ENCODE results near the gene TM4SF1. TPM values are rescaled to one million over a fixed set of nuclear protein-coding genes. Genes with fewer than 3 reads are reported as not detected.

TM4SF1 gene
- total RNA-seq, 4 donors from 2014 or later = 15.2 to 55.3 (median 25.8) TPM

DNA sequence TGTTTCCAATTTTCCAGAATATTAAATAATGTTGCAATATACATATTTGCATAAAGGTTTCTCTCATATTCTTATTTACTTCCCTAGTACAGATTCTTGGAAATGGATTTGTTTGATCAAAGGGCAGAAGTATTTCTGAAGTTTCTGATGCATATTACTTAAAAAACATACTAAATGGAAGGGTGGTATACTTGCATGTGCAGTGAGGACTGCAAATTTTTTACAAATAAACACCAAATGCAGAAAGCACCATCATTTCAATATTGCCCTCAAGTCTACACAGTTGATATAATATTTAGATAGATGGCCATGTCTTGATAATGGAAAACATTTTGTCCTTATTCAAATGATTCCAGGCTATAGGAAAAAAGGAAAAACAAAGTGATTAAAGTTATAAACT, 56.3 kb downstream of the TM4SF1 start:
- no peak overlapping the region for H3K27ac ChIP-seq
- no peaks in the 10 kb centered on the region for H3K9me3 ChIP-seq
- H3K36me3 ChIP-seq = no peaks in the 10 kb centered on the region
- no peaks in the 10 kb centered on the region for H3K27me3 ChIP-seq
- H3K4me1 ChIP-seq = no peaks in the 10 kb centered on the region
- TF ChIP-seq POLR2A (IDR thresholded peaks at IDR 0.05) (no peak), CTCF (IDR thresholded peaks at IDR 0.05) (no peak)
- no peak overlapping the region for H3K4me3 ChIP-seq
- DNase-seq = no peak

GRCh38 chr3:149319750-149320149, 57.7 kb downstream of the TM4SF1 start:
- Histone ChIP-seq H3K9me3 (no peaks in the 10 kb centered on the region), H3K27ac (no peak overlapping the region), H3K36me3 (no peaks in the 10 kb centered on the region), H3K4me3 (no peak overlapping the region), H3K27me3 (no peaks in the 10 kb centered on the region), H3K4me1 (no peaks in the 10 kb centered on the region)
- TF ChIP-seq CTCF (IDR thresholded peaks at IDR 0.05) (no peak), POLR2A (IDR thresholded peaks at IDR 0.05) (no peak)
- no peak for DNase-seq

Other genes with a start within 250 kb of the TM4SF1 start
- gene HPS3, start 248.0 kb downstream of the TM4SF1 start, total RNA-seq = 10 to 100 TPM; 28.2 to 40.4 (median 32.6) TPM
- gene CP, start 155.8 kb downstream of the TM4SF1 start, total RNA-seq = 10 to 100 TPM in 3 of 4 donors, 1 to 10 TPM in 1; 4.7 to 37.8 (median 19.2) TPM
- gene TM4SF18, start 44.0 kb downstream of the TM4SF1 start, total RNA-seq = 1 to 10 TPM; 1.1 to 6.6 (median 3.3) TPM
- gene TM4SF4, start 97.0 kb upstream of the TM4SF1 start, total RNA-seq = 100 to 1,000 TPM in 3 of 4 donors, 1 to 10 TPM in 1; 1.7 to 500 (median 217) TPM

Measured in Peyer's patch (tissue), 4 donors.